Measurements from ENCODE around the gene PLPP3. TPM values are rescaled to one million over a fixed set of nuclear protein-coding genes. Genes with fewer than 3 reads are reported as not detected.

The PLPP3 gene
- total and polyA plus RNA-seq, 2 of the 8 experiments (the other 6 are each of a cell fraction or from before 2014, with no cell fraction given) = 33.2 to 42.0 TPM

DNA sequence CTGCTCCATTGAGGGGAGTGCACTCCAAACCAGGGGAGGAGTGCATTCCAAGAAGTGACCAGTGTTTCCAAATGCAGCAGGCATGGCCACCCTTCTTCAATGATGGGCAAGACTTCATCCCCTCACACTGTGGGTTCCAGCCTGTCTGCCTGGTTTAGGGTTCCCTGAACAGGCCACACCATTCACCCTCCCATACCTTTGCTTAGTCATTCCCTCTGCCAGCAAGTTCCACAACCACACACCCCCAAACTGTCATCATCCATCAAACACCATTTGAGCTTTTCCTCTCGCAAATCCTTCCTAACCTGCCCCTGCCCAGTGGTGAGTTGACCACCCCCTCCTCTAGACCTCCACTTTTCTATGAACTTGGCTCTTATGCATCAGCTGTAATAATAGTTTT lies 116.0 kb downstream of the PLPP3 start (continued):
- TF ChIP-seq, protein P1, sequence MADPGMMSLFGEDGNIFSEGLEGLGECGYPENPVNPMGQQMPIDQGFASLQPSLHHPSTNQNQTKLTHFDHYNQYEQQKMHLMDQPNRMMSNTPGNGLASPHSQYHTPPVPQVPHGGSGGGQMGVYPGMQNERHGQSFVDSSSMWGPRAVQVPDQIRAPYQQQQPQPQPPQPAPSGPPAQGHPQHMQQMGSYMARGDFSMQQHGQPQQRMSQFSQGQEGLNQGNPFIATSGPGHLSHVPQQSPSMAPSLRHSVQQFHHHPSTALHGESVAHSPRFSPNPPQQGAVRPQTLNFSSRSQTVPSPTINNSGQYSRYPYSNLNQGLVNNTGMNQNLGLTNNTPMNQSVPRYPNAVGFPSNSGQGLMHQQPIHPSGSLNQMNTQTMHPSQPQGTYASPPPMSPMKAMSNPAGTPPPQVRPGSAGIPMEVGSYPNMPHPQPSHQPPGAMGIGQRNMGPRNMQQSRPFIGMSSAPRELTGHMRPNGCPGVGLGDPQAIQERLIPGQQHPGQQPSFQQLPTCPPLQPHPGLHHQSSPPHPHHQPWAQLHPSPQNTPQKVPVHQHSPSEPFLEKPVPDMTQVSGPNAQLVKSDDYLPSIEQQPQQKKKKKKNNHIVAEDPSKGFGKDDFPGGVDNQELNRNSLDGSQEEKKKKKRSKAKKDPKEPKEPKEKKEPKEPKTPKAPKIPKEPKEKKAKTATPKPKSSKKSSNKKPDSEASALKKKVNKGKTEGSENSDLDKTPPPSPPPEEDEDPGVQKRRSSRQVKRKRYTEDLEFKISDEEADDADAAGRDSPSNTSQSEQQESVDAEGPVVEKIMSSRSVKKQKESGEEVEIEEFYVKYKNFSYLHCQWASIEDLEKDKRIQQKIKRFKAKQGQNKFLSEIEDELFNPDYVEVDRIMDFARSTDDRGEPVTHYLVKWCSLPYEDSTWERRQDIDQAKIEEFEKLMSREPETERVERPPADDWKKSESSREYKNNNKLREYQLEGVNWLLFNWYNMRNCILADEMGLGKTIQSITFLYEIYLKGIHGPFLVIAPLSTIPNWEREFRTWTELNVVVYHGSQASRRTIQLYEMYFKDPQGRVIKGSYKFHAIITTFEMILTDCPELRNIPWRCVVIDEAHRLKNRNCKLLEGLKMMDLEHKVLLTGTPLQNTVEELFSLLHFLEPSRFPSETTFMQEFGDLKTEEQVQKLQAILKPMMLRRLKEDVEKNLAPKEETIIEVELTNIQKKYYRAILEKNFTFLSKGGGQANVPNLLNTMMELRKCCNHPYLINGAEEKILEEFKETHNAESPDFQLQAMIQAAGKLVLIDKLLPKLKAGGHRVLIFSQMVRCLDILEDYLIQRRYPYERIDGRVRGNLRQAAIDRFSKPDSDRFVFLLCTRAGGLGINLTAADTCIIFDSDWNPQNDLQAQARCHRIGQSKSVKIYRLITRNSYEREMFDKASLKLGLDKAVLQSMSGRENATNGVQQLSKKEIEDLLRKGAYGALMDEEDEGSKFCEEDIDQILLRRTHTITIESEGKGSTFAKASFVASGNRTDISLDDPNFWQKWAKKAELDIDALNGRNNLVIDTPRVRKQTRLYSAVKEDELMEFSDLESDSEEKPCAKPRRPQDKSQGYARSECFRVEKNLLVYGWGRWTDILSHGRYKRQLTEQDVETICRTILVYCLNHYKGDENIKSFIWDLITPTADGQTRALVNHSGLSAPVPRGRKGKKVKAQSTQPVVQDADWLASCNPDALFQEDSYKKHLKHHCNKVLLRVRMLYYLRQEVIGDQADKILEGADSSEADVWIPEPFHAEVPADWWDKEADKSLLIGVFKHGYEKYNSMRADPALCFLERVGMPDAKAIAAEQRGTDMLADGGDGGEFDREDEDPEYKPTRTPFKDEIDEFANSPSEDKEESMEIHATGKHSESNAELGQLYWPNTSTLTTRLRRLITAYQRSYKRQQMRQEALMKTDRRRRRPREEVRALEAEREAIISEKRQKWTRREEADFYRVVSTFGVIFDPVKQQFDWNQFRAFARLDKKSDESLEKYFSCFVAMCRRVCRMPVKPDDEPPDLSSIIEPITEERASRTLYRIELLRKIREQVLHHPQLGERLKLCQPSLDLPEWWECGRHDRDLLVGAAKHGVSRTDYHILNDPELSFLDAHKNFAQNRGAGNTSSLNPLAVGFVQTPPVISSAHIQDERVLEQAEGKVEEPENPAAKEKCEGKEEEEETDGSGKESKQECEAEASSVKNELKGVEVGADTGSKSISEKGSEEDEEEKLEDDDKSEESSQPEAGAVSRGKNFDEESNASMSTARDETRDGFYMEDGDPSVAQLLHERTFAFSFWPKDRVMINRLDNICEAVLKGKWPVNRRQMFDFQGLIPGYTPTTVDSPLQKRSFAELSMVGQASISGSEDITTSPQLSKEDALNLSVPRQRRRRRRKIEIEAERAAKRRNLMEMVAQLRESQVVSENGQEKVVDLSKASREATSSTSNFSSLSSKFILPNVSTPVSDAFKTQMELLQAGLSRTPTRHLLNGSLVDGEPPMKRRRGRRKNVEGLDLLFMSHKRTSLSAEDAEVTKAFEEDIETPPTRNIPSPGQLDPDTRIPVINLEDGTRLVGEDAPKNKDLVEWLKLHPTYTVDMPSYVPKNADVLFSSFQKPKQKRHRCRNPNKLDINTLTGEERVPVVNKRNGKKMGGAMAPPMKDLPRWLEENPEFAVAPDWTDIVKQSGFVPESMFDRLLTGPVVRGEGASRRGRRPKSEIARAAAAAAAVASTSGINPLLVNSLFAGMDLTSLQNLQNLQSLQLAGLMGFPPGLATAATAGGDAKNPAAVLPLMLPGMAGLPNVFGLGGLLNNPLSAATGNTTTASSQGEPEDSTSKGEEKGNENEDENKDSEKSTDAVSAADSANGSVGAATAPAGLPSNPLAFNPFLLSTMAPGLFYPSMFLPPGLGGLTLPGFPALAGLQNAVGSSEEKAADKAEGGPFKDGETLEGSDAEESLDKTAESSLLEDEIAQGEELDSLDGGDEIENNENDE (IDR thresholded peaks at IDR 0.05; ENCODE audit: insufficient replicate concordance, low read length) = no peak
- TF ChIP-seq SAP30 (IDR thresholded peaks at IDR 0.05; ENCODE audit: insufficient read depth, insufficient replicate concordance, low read length) (no peak), EP300 (IDR thresholded peaks at IDR 0.05; ENCODE audit: borderline replicate concordance in 1 of 2, low read depth in 2 of 2, low read length in 2 of 2) (no peak), KDM1A (IDR thresholded peaks at IDR 0.05; ENCODE audit: borderline replicate concordance, low read length) (no peak), POLR2AphosphoS5 (IDR thresholded peaks at IDR 0.05; ENCODE audit: low read depth, low read length) (no peak)

Measured in H1 (cell line).